ENCODE measurements around the gene CLEC20A.

DNA sequence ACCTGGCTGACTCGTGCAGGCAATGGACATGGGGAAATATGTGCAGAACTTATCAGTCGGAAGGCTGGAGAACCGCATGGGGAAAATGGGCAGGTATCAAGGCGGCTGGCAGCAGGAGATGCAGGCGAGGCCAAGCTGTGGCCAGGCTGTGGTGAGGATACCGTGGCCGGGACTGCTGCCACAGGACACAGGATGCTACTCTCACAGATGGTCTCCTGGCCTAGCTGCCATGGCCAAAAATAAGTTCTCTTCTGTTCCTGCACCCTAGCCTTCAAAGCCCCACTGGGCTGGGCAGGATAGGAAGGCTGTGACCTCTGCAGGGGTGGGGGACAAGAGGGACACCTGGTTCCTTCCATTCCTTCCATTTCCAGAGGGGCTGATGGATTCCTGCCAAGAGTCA is 42.5 kb upstream of the CLEC20A start:
- TF ChIP-seq CTCF (conservative IDR thresholded peaks at IDR 0.05; ENCODE audit: low read length) (no peak), EZH2phosphoT487 (IDR thresholded peaks at IDR 0.05; ENCODE audit: borderline replicate concordance) (no peak)
